ENCODE measurements around the gene SRP72. TPM values are rescaled to one million over a fixed set of nuclear protein-coding genes. Genes with fewer than 3 reads are reported as not detected.

Gene SRP72
- total and polyA plus RNA-seq, 7 experiments from 2014 or later = 98.4 to 174 (median 114) TPM

- POLR2A ChIA-PET = no interaction called here
These were observed 13.3 kb downstream of the SRP72 start for GRCh38 chr4:56480691-56481090.

GRCh38 chr4:56496241-56496640 lies 28.8 kb downstream of the SRP72 start:
- no peaks in the 10 kb centered on the region for H3K9me3 ChIP-seq (ENCODE audit: control insufficient read depth in 2 of 3, low read length in 3 of 3)
- peaks cover 0 to 1% (median 0%) of the 10 kb centered on the region in 7 donors for H3K4me1 Mint-ChIP-seq
- no peaks in the 10 kb centered on the region for H3K4me1 ChIP-seq (ENCODE audit: control insufficient read depth in 2 of 2, insufficient read depth in 2 of 2, low read length in 2 of 2)
- peaks cover 0 to 2% (median 0%) of the 10 kb centered on the region in 11 donors for H3K9me3 Mint-ChIP-seq
- no peak overlapping the region for H3K4me3 ChIP-seq (ENCODE audit: low read length)
- H3K4me3 Mint-ChIP-seq = no peak overlapping the region
- H3K36me3 Mint-ChIP-seq = peaks cover 0 to 67% (median 31%) of the 10 kb centered on the region in 5 donors
- ATAC-seq (no peak), DNase-seq (no peak)
- H3K27ac ChIP-seq (ENCODE audit: low read depth, low read length) = no peak overlapping the region
- H3K27me3 Mint-ChIP-seq = no peaks in the 10 kb centered on the region
- H3K27me3 ChIP-seq (ENCODE audit: control insufficient read depth in 2 of 2, insufficient read depth in 2 of 2, low read length in 2 of 2) = no peaks in the 10 kb centered on the region
- peaks cover 3 to 48% (median 5%) of the 10 kb centered on the region in 3 experiments for H3K36me3 ChIP-seq (ENCODE audit: control insufficient read depth in 2 of 3, insufficient read depth in 3 of 3, low read length in 3 of 3)
- POLR2A ChIA-PET = interaction anchor here (0.8 to 1.0 kb wide), 2 partner anchors 28 to 60 kb away, joined by 3 to 5 read pairs; partner anchors contain the start of gene PAICS
- peak overlapping the region in 1 of 9 donors; percentile 46 for H3K27ac Mint-ChIP-seq
- CTCF ChIA-PET = interaction anchor here (0.7 kb wide), 1 partner anchor 17 kb away, joined by 3 read pairs; no protein-coding TSS in a partner anchor
- intact Hi-C loops (cut with micrococcal nuclease) = no loop called here

More at GRCh38 chr4:56480691-56481090, 13.3 kb downstream of the SRP72 start:
- no peak overlapping the region for H3K27ac ChIP-seq (ENCODE audit: low read depth, low read length)
- DNase-seq (no peak), ATAC-seq (no peak)
- H3K36me3 ChIP-seq (ENCODE audit: control insufficient read depth in 2 of 3, insufficient read depth in 3 of 3, low read length in 3 of 3) = peaks cover 13 to 63% (median 24%) of the 10 kb centered on the region in 3 experiments
- intact Hi-C loops (cut with micrococcal nuclease) = no loop called here
- peaks cover 12 to 48% (median 22%) of the 10 kb centered on the region in 5 donors for H3K36me3 Mint-ChIP-seq
- H3K9me3 Mint-ChIP-seq = no peaks in the 10 kb centered on the region
- no peaks in the 10 kb centered on the region for H3K27me3 Mint-ChIP-seq
- no peaks in the 10 kb centered on the region for H3K4me1 ChIP-seq (ENCODE audit: control insufficient read depth in 2 of 2, insufficient read depth in 2 of 2, low read length in 2 of 2)
- CTCF ChIA-PET = no interaction called here
- H3K4me3 Mint-ChIP-seq = no peak overlapping the region
- no peak overlapping the region for H3K27ac Mint-ChIP-seq
- H3K4me1 Mint-ChIP-seq = peaks cover 0 to 6% (median 0%) of the 10 kb centered on the region in 7 donors
- no peak overlapping the region for H3K4me3 ChIP-seq (ENCODE audit: low read length)
- H3K9me3 ChIP-seq (ENCODE audit: control insufficient read depth in 2 of 3, low read length in 3 of 3) = no peaks in the 10 kb centered on the region
- no peaks in the 10 kb centered on the region for H3K27me3 ChIP-seq (ENCODE audit: control insufficient read depth in 2 of 2, insufficient read depth in 2 of 2, low read length in 2 of 2)

GRCh38 chr4:56505269-56506130 lies 38.1 kb downstream of the SRP72 start, which contains the start of gene ARL9:
ARL9 (plus strand) TSS chr4:56505791; CDS start chr4:56505863, 72 bp downstream.
- DNase-seq = peak; percentile 49 to 77 (median 68)
- Histone ChIP-seq H3K36me3 (ENCODE audit: control insufficient read depth in 2 of 3, insufficient read depth in 3 of 3, low read length in 3 of 3) (peaks cover 0 to 12% (median 3%) of the 10 kb centered on the region in 3 experiments), H3K27ac (ENCODE audit: low read depth, low read length) (peak within 1 kb of the TSS; percentile 44), H3K27me3 (ENCODE audit: control insufficient read depth in 2 of 2, insufficient read depth in 2 of 2, low read length in 2 of 2) (no peaks in the 10 kb centered on the region), H3K4me3 (ENCODE audit: low read length) (peak within 1 kb of the TSS; percentile 67), H3K4me1 (ENCODE audit: control insufficient read depth in 2 of 2, insufficient read depth in 2 of 2, low read length in 2 of 2) (peaks cover 7 to 8% of the 10 kb centered on the region in 2 donors), H3K9me3 (ENCODE audit: control insufficient read depth in 2 of 3, low read length in 3 of 3) (no peaks in the 10 kb centered on the region)
- H3K9me3 Mint-ChIP-seq = peaks cover 0 to 2% (median 0%) of the 10 kb centered on the region in 11 donors
- peaks cover 13 to 20% (median 17%) of the 10 kb centered on the region in 7 donors for H3K4me1 Mint-ChIP-seq
- ChIA-PET CTCF (no interaction called here), POLR2A (interaction anchor here (0.8 kb wide), 1 partner anchor 69 kb away, joined by 3 read pairs; the partner anchor contains the start of gene PAICS)
- H3K27ac Mint-ChIP-seq = peak within 1 kb of the TSS in 8 of 9 donors; percentile 49 to 88 (median 72)
- ATAC-seq = peak; percentile 96
- intact Hi-C loops (cut with micrococcal nuclease) = loop anchor here (1.0 to 5.0 kb wide), 8 partner anchors 25 to 472 kb away; partner anchors contain the start of genes NOA1 (in 1 of the 2) and PAICS (in 1 of the 2)
- peak within 1 kb of the TSS; percentile 66 to 96 (median 88) for H3K4me3 Mint-ChIP-seq
- peaks cover 0 to 12% (median 0%) of the 10 kb centered on the region in 5 donors for H3K27me3 Mint-ChIP-seq
- H3K36me3 Mint-ChIP-seq = peaks cover 0 to 15% (median 10%) of the 10 kb centered on the region in 5 donors

GRCh38 chr4:56511098-56511497 lies 43.7 kb downstream of the SRP72 start:
- Mint-ChIP-seq H3K4me3 (no peak overlapping the region), H3K36me3 (no peaks in the 10 kb centered on the region), H3K27ac (no peak overlapping the region), H3K27me3 (peaks cover 4 to 16% (median 8%) of the 10 kb centered on the region in 5 donors), H3K4me1 (peaks cover 4 to 9% (median 6%) of the 10 kb centered on the region in 7 donors), H3K9me3 (peaks cover 0 to 2% (median 0%) of the 10 kb centered on the region in 11 donors)
- intact Hi-C loops (cut with micrococcal nuclease) = no loop called here
- H3K4me3 ChIP-seq (ENCODE audit: low read length) = no peak overlapping the region
- peaks cover 3 to 5% of the 10 kb centered on the region in 2 donors for H3K4me1 ChIP-seq (ENCODE audit: control insufficient read depth in 2 of 2, insufficient read depth in 2 of 2, low read length in 2 of 2)
- ATAC-seq (no peak), DNase-seq (no peak)
- H3K36me3 ChIP-seq (ENCODE audit: control insufficient read depth in 2 of 3, insufficient read depth in 3 of 3, low read length in 3 of 3) = no peaks in the 10 kb centered on the region
- H3K9me3 ChIP-seq (ENCODE audit: control insufficient read depth in 2 of 3, low read length in 3 of 3) = no peaks in the 10 kb centered on the region
- H3K27me3 ChIP-seq (ENCODE audit: control insufficient read depth in 2 of 2, insufficient read depth in 2 of 2, low read length in 2 of 2) = no peaks in the 10 kb centered on the region
- POLR2A ChIA-PET = interaction anchor here (0.5 kb wide), 1 partner anchor 12 kb away, joined by 3 read pairs; no protein-coding TSS in a partner anchor
- H3K27ac ChIP-seq (ENCODE audit: low read depth, low read length) = no peak overlapping the region
- CTCF ChIA-PET = no interaction called here

- Mint-ChIP-seq H3K27me3 (peaks cover 4 to 15% (median 8%) of the 10 kb centered on the region in 5 donors), H3K36me3 (no peaks in the 10 kb centered on the region), H3K4me3 (peak overlapping the region in 1 of 10 donors; percentile 12), H3K27ac (no peak overlapping the region), H3K9me3 (no peaks in the 10 kb centered on the region), H3K4me1 (peaks cover 0 to 2% (median 0%) of the 10 kb centered on the region in 7 donors)
- DNase-seq (no peak), ATAC-seq (no peak)
- Histone ChIP-seq H3K36me3 (ENCODE audit: control insufficient read depth in 2 of 3, insufficient read depth in 3 of 3, low read length in 3 of 3) (no peaks in the 10 kb centered on the region), H3K9me3 (ENCODE audit: control insufficient read depth in 2 of 3, low read length in 3 of 3) (no peaks in the 10 kb centered on the region), H3K4me3 (ENCODE audit: low read length) (no peak overlapping the region), H3K27ac (ENCODE audit: low read depth, low read length) (no peak overlapping the region), H3K4me1 (ENCODE audit: control insufficient read depth in 2 of 2, insufficient read depth in 2 of 2, low read length in 2 of 2) (no peaks in the 10 kb centered on the region), H3K27me3 (ENCODE audit: control insufficient read depth in 2 of 2, insufficient read depth in 2 of 2, low read length in 2 of 2) (no peaks in the 10 kb centered on the region)
- CTCF ChIA-PET = no interaction called here
- POLR2A ChIA-PET = no interaction called here
- intact Hi-C loops (cut with micrococcal nuclease) = no loop called here
These were observed 44.7 kb downstream of the SRP72 start for GRCh38 chr4:56512166-56512565.

- no peak for ATAC-seq
- Mint-ChIP-seq H3K27me3 (peaks cover 4 to 15% (median 8%) of the 10 kb centered on the region in 5 donors), H3K36me3 (no peaks in the 10 kb centered on the region), H3K9me3 (no peaks in the 10 kb centered on the region), H3K27ac (no peak overlapping the region), H3K4me3 (no peak overlapping the region), H3K4me1 (peaks cover 0 to 2% (median 0%) of the 10 kb centered on the region in 7 donors)
- ChIA-PET POLR2A (no interaction called here), CTCF (interaction anchor here (0.9 kb wide), 1 partner anchor 17 kb away, joined by 3 read pairs; no protein-coding TSS in a partner anchor)
- H3K27ac ChIP-seq (ENCODE audit: low read depth, low read length) = no peak overlapping the region
- DNase-seq = no peak
- H3K4me3 ChIP-seq (ENCODE audit: low read length) = no peak overlapping the region
- no peaks in the 10 kb centered on the region for H3K4me1 ChIP-seq (ENCODE audit: control insufficient read depth in 2 of 2, insufficient read depth in 2 of 2, low read length in 2 of 2)
- no peaks in the 10 kb centered on the region for H3K9me3 ChIP-seq (ENCODE audit: control insufficient read depth in 2 of 3, low read length in 3 of 3)
- intact Hi-C loops (cut with micrococcal nuclease) = no loop called here
- no peaks in the 10 kb centered on the region for H3K36me3 ChIP-seq (ENCODE audit: control insufficient read depth in 2 of 3, insufficient read depth in 3 of 3, low read length in 3 of 3)
- H3K27me3 ChIP-seq (ENCODE audit: control insufficient read depth in 2 of 2, insufficient read depth in 2 of 2, low read length in 2 of 2) = no peaks in the 10 kb centered on the region
These were observed 46.1 kb downstream of the SRP72 start for GRCh38 chr4:56513517-56513916.

Measured in naive thymus-derived CD4-positive, alpha-beta T cell (primary cell).